IMR-90 (cell line): Measurements from ENCODE around the gene AHCTF1. TPM values are rescaled to one million over a fixed set of nuclear protein-coding genes. Genes with fewer than 3 reads are reported as not detected.
A peak's percentile ranks its signal among the peaks of the same experiment; 100 is the strongest.

ENCODE experiments used
- ATAC-seq: fragments of 200-7000 bp; cut with Tn5 transposase; 2 replicates; pipeline ENCODE4 v1.9.1; 2020; ENCODE audit warnings: low read depth, mild to moderate bottlenecking, moderate library complexity
- BruUV-seq: library from RNA; stranded (reverse); fragments of 400-500 nt; replicated peaks from 2 replicates; lab custom pipeline; 2021; lab: Mats Ljungman, UMichigan
- CTCF ChIA-PET: fragments of 300-600 bp; formaldehyde crosslinking; extraction: SDS; loops from one replicate; lab custom pipeline; 2021; ENCODE audit warnings: antibody characterized with exemption; lab: Yijun Ruan, JAX
- POLR2A ChIA-PET: fragments of 300-600 bp; sonication (Branson Sonifier 250); formaldehyde crosslinking; loops from one replicate; lab custom pipeline; 2022; ENCODE audit warnings: antibody characterized with exemption; ENCODE audit not compliant: unreplicated experiment; lab: Charles Lee
- DNase-seq: peaks from one replicate; pipeline ENCODE4 v3.0.0; 2013
- H2AFZ ChIP-seq: replicated peaks from 2 replicates; pipeline ENCODE3; 2013; ENCODE audit warnings: low read length, mild to moderate bottlenecking; ENCODE audit not compliant: poor library complexity
- H2AK5ac ChIP-seq: 2 replicates; pipeline ENCODE4 v1.6.1; 2013; ENCODE audit warnings: low read depth, low read length, inconsistent platforms
- H2AK9ac ChIP-seq: replicated peaks from 2 replicates; pipeline ENCODE3; 2013; ENCODE audit warnings: mild to moderate bottlenecking, low read depth, low read length, moderate library complexity; ENCODE audit not compliant: poor library complexity
- H2BK120ac ChIP-seq: 2 replicates; pipeline ENCODE4 v1.6.1; 2013; ENCODE audit warnings: low read depth, low read length, inconsistent platforms
- H2BK15ac ChIP-seq: 3 replicates; pipeline ENCODE4 v1.6.1; 2013; ENCODE audit warnings: low read depth, low read length, inconsistent platforms
- H2BK20ac ChIP-seq: 2 replicates; pipeline ENCODE4 v1.6.1; 2013; ENCODE audit warnings: low read depth, mild to moderate bottlenecking, inconsistent platforms, low read length, moderate library complexity
- H2BK5ac ChIP-seq: 2 replicates; pipeline ENCODE4 v1.6.1; 2013; ENCODE audit warnings: mild to moderate bottlenecking, low read depth, low read length, inconsistent platforms; ENCODE audit not compliant: poor library complexity, severe bottlenecking
- H3K14ac ChIP-seq: replicated peaks from 2 replicates; pipeline ENCODE4 v1.6.1; 2013; ENCODE audit warnings: low read depth, low read length, inconsistent platforms
- H3K18ac ChIP-seq: 2 replicates; pipeline ENCODE4 v1.6.1; 2013; ENCODE audit warnings: low read depth, low read length, control low read depth
- H3K23ac ChIP-seq: 2 replicates; pipeline ENCODE4 v1.6.1; 2013; ENCODE audit warnings: low read depth, low read length, inconsistent platforms
- H3K27ac ChIP-seq: 2 replicates; pipeline ENCODE4 v1.5.1; 2013; ENCODE audit warnings: mild to moderate bottlenecking, control low read depth, low read length; ENCODE audit not compliant: insufficient read depth
- H3K27me3 ChIP-seq: 2 replicates; pipeline ENCODE4 v1.6.1; 2013; ENCODE audit warnings: low read length; ENCODE audit not compliant: control insufficient read depth, insufficient read depth
- H3K36me3 ChIP-seq: 2 replicates; pipeline ENCODE4 v1.6.1; 2013; ENCODE audit warnings: low read length, mixed read lengths; ENCODE audit not compliant: control insufficient read depth, insufficient read depth
- H3K4ac ChIP-seq: 2 replicates; pipeline ENCODE4 v1.6.1; 2013; ENCODE audit warnings: low read depth, low read length, inconsistent platforms
- H3K4me1 ChIP-seq: 2 replicates; pipeline ENCODE4 v1.6.1; 2013; ENCODE audit warnings: low read length, mixed read lengths; ENCODE audit not compliant: control insufficient read depth, insufficient read depth
- H3K4me2 ChIP-seq: 2 replicates; pipeline ENCODE4 v1.6.1; 2013; ENCODE audit warnings: low read depth, mild to moderate bottlenecking, control low read depth, low read length, moderate library complexity
- H3K4me3 ChIP-seq: 2 replicates; pipeline ENCODE4 v1.5.1; 2013; ENCODE audit warnings: low read depth, mild to moderate bottlenecking, control low read depth, low read length, moderate library complexity; ENCODE audit not compliant: insufficient read depth
- H3K56ac ChIP-seq: 2 replicates; pipeline ENCODE4 v1.6.1; 2013; ENCODE audit warnings: low read length, inconsistent platforms; ENCODE audit not compliant: insufficient read depth; ENCODE audit errors: extremely low read depth
- H3K79me1 ChIP-seq, 2 experiments: 2 replicates each; pipeline ENCODE4 v1.6.1; 2013; ENCODE audit warnings: low read length in 2 of 2, inconsistent platforms in 1 of 2, low read depth in 1 of 2
- H3K9ac ChIP-seq: 2 replicates; pipeline ENCODE4 v1.6.1; 2013; ENCODE audit warnings: low read depth, low read length, control low read depth
- H3K9me1 ChIP-seq: 2 replicates; pipeline ENCODE4 v1.6.1; 2013; ENCODE audit warnings: low read length, inconsistent platforms; ENCODE audit not compliant: insufficient read depth
- H3K9me3 ChIP-seq: 2 replicates; pipeline ENCODE4 v1.6.1; 2013; ENCODE audit warnings: low read length; ENCODE audit not compliant: control insufficient read depth, insufficient read depth
- H4K20me1 ChIP-seq: 2 replicates; pipeline ENCODE4 v1.6.1; 2013; ENCODE audit warnings: low read length, inconsistent platforms; ENCODE audit not compliant: insufficient read depth
- H4K5ac ChIP-seq: 2 replicates; pipeline ENCODE4 v1.6.1; 2013; ENCODE audit warnings: mild to moderate bottlenecking, low read depth, low read length, control low read depth
- H4K8ac ChIP-seq, 2 experiments: 2 replicates each; pipeline ENCODE4 v1.6.1; 2013; ENCODE audit warnings: low read depth in 2 of 2, low read length in 2 of 2, control low read depth in 1 of 2, inconsistent platforms in 1 of 2
- H4K91ac ChIP-seq: 2 replicates; pipeline ENCODE4 v1.6.1; 2013; ENCODE audit warnings: low read depth, low read length, inconsistent platforms; ENCODE audit not compliant: insufficient read depth
- BHLHE40 ChIP-seq: fragments of 150-350 bp; IDR thresholded peaks from 2 replicates; pipeline ENCODE4 v1.6.1; 2016; ENCODE audit warnings: mild to moderate bottlenecking, low read depth, low read length
- CEBPB ChIP-seq: IDR thresholded peaks from 2 replicates; pipeline ENCODE4 v1.6.1; 2012; ENCODE audit warnings: low read depth, low read length, improper control_type of control experiment
- CHD1 ChIP-seq: IDR thresholded peaks from 2 replicates; pipeline ENCODE4 v1.6.1; 2012; ENCODE audit warnings: low read depth, low read length, improper control_type of control experiment
- CTCF ChIP-seq: conservative IDR thresholded peaks from 2 replicates; pipeline ENCODE4 v1.5.1; 2012; ENCODE audit warnings: mild to moderate bottlenecking, low read depth, low read length, improper control_type of control experiment
- ELK1 ChIP-seq: fragments of 150-350 bp; IDR thresholded peaks from 2 replicates; pipeline ENCODE4 v1.6.1; 2016; ENCODE audit warnings: low read depth, mild to moderate bottlenecking, low read length, moderate library complexity, borderline replicate concordance
- FOS ChIP-seq: fragments of 150-350 bp; IDR thresholded peaks from 2 replicates; pipeline ENCODE4 v1.6.1; 2016; ENCODE audit warnings: low read depth, low read length
- MAFK ChIP-seq: IDR thresholded peaks from 2 replicates; pipeline ENCODE4 v1.6.1; 2012; ENCODE audit warnings: low read depth, low read length, improper control_type of control experiment
- MAZ ChIP-seq: IDR thresholded peaks from 2 replicates; pipeline ENCODE4 v1.6.1; 2012; ENCODE audit warnings: low read depth, mild to moderate bottlenecking, low read length, improper control_type of control experiment, moderate library complexity, borderline replicate concordance
- MXI1 ChIP-seq: IDR thresholded peaks from 2 replicates; pipeline ENCODE4 v1.6.1; 2012; ENCODE audit warnings: low read depth, mild to moderate bottlenecking, low read length, moderate library complexity, borderline replicate concordance
- RAD21 ChIP-seq: IDR thresholded peaks from 2 replicates; pipeline ENCODE4 v1.6.1; 2012; ENCODE audit warnings: low read length, improper control_type of control experiment
- RCOR1 ChIP-seq: IDR thresholded peaks from 2 replicates; pipeline ENCODE4 v1.6.1; 2012; ENCODE audit warnings: mild to moderate bottlenecking, low read length, improper control_type of control experiment; ENCODE audit not compliant: insufficient replicate concordance
- SMC3 ChIP-seq: fragments of 150-350 bp; IDR thresholded peaks from 2 replicates; pipeline ENCODE4 v1.6.1; 2016; ENCODE audit warnings: low read depth, mild to moderate bottlenecking, antibody characterized with exemption, low read length, moderate library complexity
- WGBS, 2 experiments: methylation state at CpG; one replicate each; pipeline versions ENCODE4 v1.1.5 to v1.1.7; 2013; ENCODE audit warnings: missing lambda C conversion rate in 2 of 2; ENCODE audit not compliant: insufficient read length in 1 of 2; ENCODE audit errors: extremely low coverage in 2 of 2; 5-methylcytosine and 5-hydroxymethylcytosine counted together
- dilution Hi-C: fragments of 300-500 bp; cut with HindIII; formaldehyde crosslinking; loops from one replicate; pipeline ENCODE4 v1.14.3; 2018; ENCODE audit warnings: low sequenced_read_pairs; ENCODE audit not compliant: unreplicated experiment
- in situ Hi-C: fragments of 300-500 bp; cut with MboI; formaldehyde crosslinking; loops from 3 replicates; pipeline ENCODE4 v1.14.3; 2019; ENCODE audit warnings: low sequenced_read_pairs, inconsistent platforms, mixed read lengths
- intact Hi-C: fragments of 100-400 bp; cut with micrococcal nuclease; formaldehyde crosslinking; loops from 2 replicates; pipeline ENCODE4 v1.10.0; 2022
- polyA plus RNA-seq, 3 experiments: library from polyadenylated mRNA; depleted of rRNA; stranded (reverse); fragments of >200 nt; gene quantifications; 2 replicates each; pipeline ENCODE4 v1.2.3, GENCODE V29; 2012; ENCODE audit warnings: low replicate concordance in 1 of 3
- total RNA-seq: library from RNA; depleted of rRNA; stranded (reverse); fragments of >200 nt; gene quantifications from 2 replicates; pipeline ENCODE4 v1.2.3, GENCODE V29; 2012

The AHCTF1 gene
- total and polyA plus RNA-seq, 2 of the 4 experiments (the other 2 are of a cell fraction), result 8.9 to 29.0 TPM

- H2BK15ac ChIP-seq, result no peak overlapping the region
- H2BK20ac ChIP-seq, result no peak overlapping the region
- no CpG with 5 or more reads among the region's 3 CpGs for WGBS, 2 experiments
- no peak overlapping the region for H3K14ac ChIP-seq
- H3K18ac ChIP-seq, result no peak overlapping the region
- H3K9me3 ChIP-seq, result no peaks in the 10 kb centered on the region
- no peak overlapping the region for H2BK120ac ChIP-seq
- ChIA-PET POLR2A (no interaction called here), CTCF (no interaction called here)
- H4K91ac ChIP-seq, result no peak overlapping the region
- no peak overlapping the region for H3K4me3 ChIP-seq
- ATAC-seq (peak; percentile 42), DNase-seq (peak; percentile 6)
- TF ChIP-seq SMC3, result no peak
- no peak for TF ChIP-seq RAD21
- no peak for TF ChIP-seq RCOR1
- TF ChIP-seq MAFK, result no peak
- no peak for TF ChIP-seq FOS
- no peak for TF ChIP-seq MAZ
- no peak for TF ChIP-seq CHD1
- TF ChIP-seq CEBPB, result no peak
- no peak for TF ChIP-seq CTCF
- TF ChIP-seq ELK1, result no peak
- TF ChIP-seq MXI1, result no peak
- no peak for TF ChIP-seq BHLHE40
- H3K4me2 ChIP-seq, result no peak overlapping the region
- no peak overlapping the region for H2BK5ac ChIP-seq
- in situ Hi-C loops, result no loop called here
- no peak overlapping the region for H3K9ac ChIP-seq
- BruUV-seq, result no TSS peak
- no peak overlapping the region for H3K4ac ChIP-seq
- H3K4me1 ChIP-seq, result peaks cover 6% of the 10 kb centered on the region; the same call in 1 of the 2 replicates
- no peak overlapping the region for H2AK5ac ChIP-seq
- peaks cover 45% of the 10 kb centered on the region for H4K20me1 ChIP-seq
- H3K9me1 ChIP-seq, result peaks cover 5% of the 10 kb centered on the region
- no peak overlapping the region for H4K5ac ChIP-seq
- H4K8ac ChIP-seq, result no peak overlapping the region
- H2AFZ ChIP-seq, result no peak overlapping the region
- H3K79me1 ChIP-seq, result peaks cover 21 to 33% of the 10 kb centered on the region in 2 experiments
- H3K56ac ChIP-seq, result no peak overlapping the region
- intact Hi-C loops, result no loop called here
- H3K27ac ChIP-seq, result no peak overlapping the region
- peaks cover 4% of the 10 kb centered on the region; the same call in 1 of the 2 replicates for H3K36me3 ChIP-seq
- H3K27me3 ChIP-seq, result no peaks in the 10 kb centered on the region
- no peak overlapping the region for H3K23ac ChIP-seq
- no peak overlapping the region for H2AK9ac ChIP-seq
- dilution Hi-C loops, result no loop called here
These were observed 10.3 kb downstream of the AHCTF1 start for GRCh38 chr1:246921481-246921880.
